ENCODE results near the gene PAQR7. TPM values are rescaled to one million over a fixed set of nuclear protein-coding genes. Genes with fewer than 3 reads are reported as not detected.

Gene PAQR7
- total RNA-seq, 1 experiment from 2014 or later, result 6.4 TPM

DNA sequence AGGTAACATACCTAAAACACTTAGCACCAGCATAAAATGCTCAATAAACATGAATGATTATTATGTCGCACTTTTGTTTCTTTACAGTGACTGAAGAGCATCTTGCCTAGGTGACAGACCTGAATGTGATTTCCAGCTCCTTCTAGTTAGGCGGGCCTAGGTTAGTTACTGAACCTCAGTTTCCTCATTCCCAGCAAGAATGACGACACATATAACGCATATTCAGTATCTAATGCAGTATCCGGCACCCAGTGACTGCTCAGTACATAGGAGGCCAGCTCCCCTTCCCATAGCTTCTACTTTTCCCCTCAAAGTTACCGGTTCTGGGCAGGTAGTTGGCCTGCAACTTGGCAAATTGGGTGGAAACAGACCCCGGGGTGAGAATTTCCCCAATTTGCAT, 17.0 kb downstream of the PAQR7 start:
- DNase-seq, result peak; percentile 8

DNA sequence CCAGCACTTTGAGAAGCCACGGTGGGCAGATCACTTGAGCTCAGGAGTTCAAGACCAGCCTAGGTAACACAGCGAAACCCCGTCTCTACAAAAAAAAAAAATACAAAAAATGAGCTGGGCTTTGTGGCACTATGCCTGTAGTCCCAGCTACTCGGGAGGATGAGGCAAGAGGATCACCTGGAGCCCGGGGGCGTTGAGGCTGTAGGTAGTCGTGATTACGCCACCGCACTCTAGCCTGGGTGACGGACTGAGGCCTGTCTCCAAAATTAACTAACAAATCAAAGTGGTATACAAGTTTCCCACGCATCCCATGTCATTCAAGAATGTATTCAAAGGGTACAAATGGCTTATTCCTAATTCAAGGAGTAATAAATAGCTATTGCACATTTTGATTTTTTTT, 18.7 kb downstream of the PAQR7 start:
- H2AFZ ChIP-seq (ENCODE audit: low read length), result no peak overlapping the region
- ChIA-PET CTCF (no interaction called here), POLR2A (ENCODE audit: unreplicated experiment) (no interaction called here)
- H3K79me2 ChIP-seq (ENCODE audit: low read length), result peaks cover 72% of the 10 kb centered on the region
- no peak overlapping the region for H3K4me3 ChIP-seq (ENCODE audit: low read length)
- no peak overlapping the region for H3K27ac ChIP-seq (ENCODE audit: low read length)
- ATAC-seq (no peak), DNase-seq (no peak)
- H4K20me1 ChIP-seq (ENCODE audit: low read length), result peaks cover 4% of the 10 kb centered on the region; the same call in 1 of the 2 replicates
- no peaks in the 10 kb centered on the region for H3K9me3 ChIP-seq (ENCODE audit: low read length)
- no peaks in the 10 kb centered on the region for H3K27me3 ChIP-seq (ENCODE audit: low read length)
- no peaks in the 10 kb centered on the region for H3F3A ChIP-seq (ENCODE audit: low read length, unreplicated experiment)
- no peak for TF ChIP-seq EZH2 (IDR thresholded peaks at IDR 0.05; ENCODE audit: low read length, unreplicated experiment)
- no peak for TF ChIP-seq EZH2phosphoT487 (IDR thresholded peaks at IDR 0.05; ENCODE audit: borderline replicate concordance, low read length)
- no peak for TF ChIP-seq CTCF (conservative IDR thresholded peaks at IDR 0.05; ENCODE audit: low read depth, low read length)
- H3K9ac ChIP-seq (ENCODE audit: low read length), result no peak overlapping the region
- intact Hi-C loops (cut with micrococcal nuclease), result no loop called here
- H3K4me1 ChIP-seq (ENCODE audit: insufficient read depth, low read length), result 0 out of 2 replicates have a peak, but pooled peaks cover 7% of the 10 kb centered on the region
- BruUV-seq (replicated peaks), result no TSS peak
- H3K4me2 ChIP-seq (ENCODE audit: low read length), result no peak overlapping the region
- no peaks in the 10 kb centered on the region for H3K36me3 ChIP-seq (ENCODE audit: low read depth, low read length)
- H3K9me2 ChIP-seq (replicated peaks; ENCODE audit: low read length), result no peaks in the 10 kb centered on the region

More for the DNA sequence above, 17.0 kb downstream of the PAQR7 start:
- Histone ChIP-seq H3K9me3 (ENCODE audit: low read length) (no peaks in the 10 kb centered on the region), H3K4me3 (ENCODE audit: low read length) (peak overlapping the region; percentile 79), H3K27ac (ENCODE audit: low read length) (no peak overlapping the region), H3K79me2 (ENCODE audit: low read length) (peaks cover 56% of the 10 kb centered on the region), H3K27me3 (ENCODE audit: low read length) (no peaks in the 10 kb centered on the region), H3K9me2 (replicated peaks; ENCODE audit: low read length) (no peaks in the 10 kb centered on the region), H3K4me2 (ENCODE audit: low read length) (peak overlapping the region; percentile 85), H3F3A (ENCODE audit: low read length, unreplicated experiment) (no peaks in the 10 kb centered on the region), H4K20me1 (ENCODE audit: low read length) (peaks cover 4% of the 10 kb centered on the region; the same call in 1 of the 2 replicates), H3K9ac (ENCODE audit: low read length) (peak overlapping the region; percentile 89), H3K4me1 (ENCODE audit: insufficient read depth, low read length) (0 out of 2 replicates have a peak, but pooled peaks cover 7% of the 10 kb centered on the region), H2AFZ (ENCODE audit: low read length) (peak overlapping the region; percentile 67; the same call in 1 of the 2 replicates), H3K36me3 (ENCODE audit: low read depth, low read length) (no peaks in the 10 kb centered on the region)
- ATAC-seq, result peak; percentile 7; the same call in 1 of the 2 replicates
- CTCF ChIA-PET, result interaction anchor here (0.6 kb wide), 1 partner anchor 139 kb away, joined by 3 read pairs; the partner anchor contains the start of gene PAFAH2
- POLR2A ChIA-PET (ENCODE audit: unreplicated experiment), result interaction anchor here (0.7 kb wide), 1 partner anchor 338 kb away, joined by 3 read pairs; no protein-coding TSS in a partner anchor
- no peak for TF ChIP-seq CTCF (conservative IDR thresholded peaks at IDR 0.05; ENCODE audit: low read depth, low read length)
- TF ChIP-seq EZH2 (IDR thresholded peaks at IDR 0.05; ENCODE audit: low read length, unreplicated experiment), result no peak
- TF ChIP-seq EZH2phosphoT487 (IDR thresholded peaks at IDR 0.05; ENCODE audit: borderline replicate concordance, low read length), result no peak
- intact Hi-C loops (cut with micrococcal nuclease), result no loop called here
- TSS peak; percentile 39 for BruUV-seq (replicated peaks)

DNA sequence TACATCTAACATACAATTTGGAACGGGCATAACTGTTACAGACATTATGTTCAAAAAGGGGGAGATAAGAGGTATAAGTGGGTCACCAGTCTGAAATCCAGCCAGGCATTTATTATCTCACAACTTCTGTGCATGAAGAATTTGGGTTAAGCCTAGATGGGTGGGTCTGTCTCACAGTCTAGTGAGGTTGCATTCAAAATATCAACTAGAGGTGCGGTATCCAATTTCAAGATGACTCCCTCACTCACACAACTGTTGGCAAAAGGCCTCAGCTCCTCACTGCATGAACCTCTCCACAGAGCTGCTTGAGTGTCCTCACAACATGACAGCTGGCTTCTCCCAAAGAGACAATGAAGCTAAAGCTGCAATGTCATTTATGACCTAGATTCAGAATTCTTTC, 21.0 kb downstream of the PAQR7 start:
- H3K4me3 ChIP-seq (ENCODE audit: low read length), result no peak overlapping the region
- CTCF ChIA-PET, result no interaction called here
- H3K36me3 ChIP-seq (ENCODE audit: low read depth, low read length), result 0 out of 2 replicates have a peak, but pooled peaks cover 3% of the 10 kb centered on the region
- no peak overlapping the region for H2AFZ ChIP-seq (ENCODE audit: low read length)
- H3K4me1 ChIP-seq (ENCODE audit: insufficient read depth, low read length), result 0 out of 2 replicates have a peak, but pooled peaks cover 4% of the 10 kb centered on the region
- H4K20me1 ChIP-seq (ENCODE audit: low read length), result peaks cover 4% of the 10 kb centered on the region; the same call in 1 of the 2 replicates
- H3K9ac ChIP-seq (ENCODE audit: low read length), result no peak overlapping the region
- H3K27me3 ChIP-seq (ENCODE audit: low read length), result no peaks in the 10 kb centered on the region
- TF ChIP-seq EZH2 (IDR thresholded peaks at IDR 0.05; ENCODE audit: low read length, unreplicated experiment) (no peak), CTCF (conservative IDR thresholded peaks at IDR 0.05; ENCODE audit: low read depth, low read length) (no peak), EZH2phosphoT487 (IDR thresholded peaks at IDR 0.05; ENCODE audit: borderline replicate concordance, low read length) (no peak)
- POLR2A ChIA-PET (ENCODE audit: unreplicated experiment), result no interaction called here
- ATAC-seq, result no peak
- H3K9me2 ChIP-seq (replicated peaks; ENCODE audit: low read length), result no peaks in the 10 kb centered on the region
- H3K79me2 ChIP-seq (ENCODE audit: low read length), result peaks cover 94% of the 10 kb centered on the region
- no peaks in the 10 kb centered on the region for H3K9me3 ChIP-seq (ENCODE audit: low read length)
- H3K4me2 ChIP-seq (ENCODE audit: low read length), result no peak overlapping the region
- peak; percentile 27 for DNase-seq
- H3K27ac ChIP-seq (ENCODE audit: low read length), result no peak overlapping the region
- BruUV-seq (replicated peaks), result no TSS peak
- intact Hi-C loops (cut with micrococcal nuclease), result no loop called here
- H3F3A ChIP-seq (ENCODE audit: low read length, unreplicated experiment), result no peaks in the 10 kb centered on the region

Measured in PC-3 (cell line).